ENCODE measurements around the gene FIGLA. TPM values are rescaled to one million over a fixed set of nuclear protein-coding genes. Genes with fewer than 3 reads are reported as not detected.

FIGLA gene
- total RNA-seq, 4 donors from 2014 or later, result not detected

DNA sequence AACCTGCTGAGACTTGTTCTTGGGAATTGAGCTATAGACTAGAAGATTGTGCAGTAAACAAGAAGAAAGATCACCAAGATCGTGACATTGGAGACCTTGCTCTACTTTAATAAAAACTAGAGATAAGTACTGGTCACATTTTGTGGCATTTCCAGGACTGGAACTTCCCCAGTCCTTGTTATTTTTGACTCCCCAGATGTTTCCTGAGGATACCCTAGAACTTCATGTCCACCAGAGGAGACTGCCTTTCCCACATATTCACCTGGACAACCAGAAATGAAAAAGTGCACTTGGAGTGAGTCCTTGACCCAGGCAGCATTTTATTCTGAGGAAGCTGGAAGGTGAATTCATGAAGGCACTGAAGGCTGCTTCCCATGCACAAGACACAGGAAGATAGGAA lies 39.5 kb upstream of the FIGLA start:
- intact Hi-C loops (cut with DNase I; ENCODE audit: low total_unique reads), result no loop called here
- Histone ChIP-seq H3K36me3 (no peaks in the 10 kb centered on the region), H3K4me3 (no peak overlapping the region), H3K9me3 (no peaks in the 10 kb centered on the region), H3K4me1 (no peaks in the 10 kb centered on the region), H3K27me3 (no peaks in the 10 kb centered on the region), H3K27ac (no peak overlapping the region)
- TF ChIP-seq POLR2A (IDR thresholded peaks at IDR 0.05), result no peak
- TF ChIP-seq, protein P1, sequence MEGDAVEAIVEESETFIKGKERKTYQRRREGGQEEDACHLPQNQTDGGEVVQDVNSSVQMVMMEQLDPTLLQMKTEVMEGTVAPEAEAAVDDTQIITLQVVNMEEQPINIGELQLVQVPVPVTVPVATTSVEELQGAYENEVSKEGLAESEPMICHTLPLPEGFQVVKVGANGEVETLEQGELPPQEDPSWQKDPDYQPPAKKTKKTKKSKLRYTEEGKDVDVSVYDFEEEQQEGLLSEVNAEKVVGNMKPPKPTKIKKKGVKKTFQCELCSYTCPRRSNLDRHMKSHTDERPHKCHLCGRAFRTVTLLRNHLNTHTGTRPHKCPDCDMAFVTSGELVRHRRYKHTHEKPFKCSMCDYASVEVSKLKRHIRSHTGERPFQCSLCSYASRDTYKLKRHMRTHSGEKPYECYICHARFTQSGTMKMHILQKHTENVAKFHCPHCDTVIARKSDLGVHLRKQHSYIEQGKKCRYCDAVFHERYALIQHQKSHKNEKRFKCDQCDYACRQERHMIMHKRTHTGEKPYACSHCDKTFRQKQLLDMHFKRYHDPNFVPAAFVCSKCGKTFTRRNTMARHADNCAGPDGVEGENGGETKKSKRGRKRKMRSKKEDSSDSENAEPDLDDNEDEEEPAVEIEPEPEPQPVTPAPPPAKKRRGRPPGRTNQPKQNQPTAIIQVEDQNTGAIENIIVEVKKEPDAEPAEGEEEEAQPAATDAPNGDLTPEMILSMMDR (IDR thresholded peaks at IDR 0.05), result no peak
- no peak for DNase-seq

GRCh38 chr2:70828914-70829824 lies 38.7 kb upstream of the FIGLA start:
- intact Hi-C loops (cut with DNase I; ENCODE audit: low total_unique reads), result no loop called here
- no peak for DNase-seq
- H3K4me3 ChIP-seq, result no peak overlapping the region
- no peaks in the 10 kb centered on the region for H3K4me1 ChIP-seq
- no peaks in the 10 kb centered on the region for H3K36me3 ChIP-seq
- no peak overlapping the region for H3K27ac ChIP-seq
- no peaks in the 10 kb centered on the region for H3K27me3 ChIP-seq
- H3K9me3 ChIP-seq, result no peaks in the 10 kb centered on the region
- TF ChIP-seq POLR2A (IDR thresholded peaks at IDR 0.05), result no peak
- TF ChIP-seq, protein P1 (IDR thresholded peaks at IDR 0.05), result no peak

- H3K9me3 ChIP-seq, result no peaks in the 10 kb centered on the region
- TF ChIP-seq, protein P1 (IDR thresholded peaks at IDR 0.05), result no peak
- no peak for TF ChIP-seq POLR2A (IDR thresholded peaks at IDR 0.05)
- no peak for DNase-seq
- H3K36me3 ChIP-seq, result no peaks in the 10 kb centered on the region
- H3K27me3 ChIP-seq, result no peaks in the 10 kb centered on the region
- H3K27ac ChIP-seq, result no peak overlapping the region
- no peak overlapping the region for H3K4me3 ChIP-seq
- no peaks in the 10 kb centered on the region for H3K4me1 ChIP-seq
- intact Hi-C loops (cut with DNase I; ENCODE audit: low total_unique reads), result no loop called here
Measured at GRCh38 chr2:70828115-70828514, 37.7 kb upstream of the FIGLA start.

DNA sequence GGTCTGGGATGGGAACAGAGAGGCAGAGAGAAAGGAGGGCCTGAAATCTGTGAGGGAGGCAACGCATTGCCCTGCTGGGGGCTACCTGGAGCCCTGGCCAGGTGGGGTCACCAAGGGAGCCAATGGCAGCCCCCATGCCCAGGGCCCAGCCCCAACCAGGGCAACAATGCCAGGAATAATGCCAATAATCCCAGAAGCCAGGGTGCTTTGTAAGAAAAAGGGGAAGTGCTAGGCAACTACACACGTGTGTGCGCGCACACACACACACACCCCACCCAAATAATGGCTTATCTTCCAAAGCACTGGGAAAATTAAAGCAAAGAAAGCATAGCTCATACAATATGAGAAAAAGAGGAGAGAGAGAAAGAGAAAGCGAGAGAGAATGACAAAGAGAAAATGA lies 36.9 kb upstream of the FIGLA start:
- H3K4me1 ChIP-seq, result no peaks in the 10 kb centered on the region
- no peaks in the 10 kb centered on the region for H3K27me3 ChIP-seq
- DNase-seq, result no peak
- no peak overlapping the region for H3K4me3 ChIP-seq
- no peak overlapping the region for H3K27ac ChIP-seq
- no peak for TF ChIP-seq POLR2A (IDR thresholded peaks at IDR 0.05)
- no peaks in the 10 kb centered on the region for H3K36me3 ChIP-seq
- H3K9me3 ChIP-seq, result no peaks in the 10 kb centered on the region
- intact Hi-C loops (cut with DNase I; ENCODE audit: low total_unique reads), result no loop called here

- H3K4me3 ChIP-seq, result no peak overlapping the region
- no peaks in the 10 kb centered on the region for H3K4me1 ChIP-seq
- TF ChIP-seq, protein P1 (IDR thresholded peaks at IDR 0.05), result no peak
- TF ChIP-seq POLR2A (IDR thresholded peaks at IDR 0.05), result no peak
- no peaks in the 10 kb centered on the region for H3K36me3 ChIP-seq
- no peaks in the 10 kb centered on the region for H3K27me3 ChIP-seq
- no peak for DNase-seq
- no peaks in the 10 kb centered on the region for H3K9me3 ChIP-seq
- no peak overlapping the region for H3K27ac ChIP-seq
- intact Hi-C loops (cut with DNase I; ENCODE audit: low total_unique reads), result no loop called here
Measured at GRCh38 chr2:70826696-70827350, 36.4 kb upstream of the FIGLA start.
